Stimulated activated CD4-positive, alpha-beta T cell treated with anti-CD3 and anti-CD28 coated beads, Interleukin-1b, Interleukin-23, amount 100 ng/mL, for 48 hours (primary cell): ENCODE measurements around the gene POLR1G.
A peak's percentile ranks its signal among the peaks of the same experiment; 100 is the strongest.

ENCODE experiments used
- DNase-seq: peaks from one replicate; pipeline ENCODE4 v3.0.0-alpha.2; 2020

Gene POLR1G

DNA sequence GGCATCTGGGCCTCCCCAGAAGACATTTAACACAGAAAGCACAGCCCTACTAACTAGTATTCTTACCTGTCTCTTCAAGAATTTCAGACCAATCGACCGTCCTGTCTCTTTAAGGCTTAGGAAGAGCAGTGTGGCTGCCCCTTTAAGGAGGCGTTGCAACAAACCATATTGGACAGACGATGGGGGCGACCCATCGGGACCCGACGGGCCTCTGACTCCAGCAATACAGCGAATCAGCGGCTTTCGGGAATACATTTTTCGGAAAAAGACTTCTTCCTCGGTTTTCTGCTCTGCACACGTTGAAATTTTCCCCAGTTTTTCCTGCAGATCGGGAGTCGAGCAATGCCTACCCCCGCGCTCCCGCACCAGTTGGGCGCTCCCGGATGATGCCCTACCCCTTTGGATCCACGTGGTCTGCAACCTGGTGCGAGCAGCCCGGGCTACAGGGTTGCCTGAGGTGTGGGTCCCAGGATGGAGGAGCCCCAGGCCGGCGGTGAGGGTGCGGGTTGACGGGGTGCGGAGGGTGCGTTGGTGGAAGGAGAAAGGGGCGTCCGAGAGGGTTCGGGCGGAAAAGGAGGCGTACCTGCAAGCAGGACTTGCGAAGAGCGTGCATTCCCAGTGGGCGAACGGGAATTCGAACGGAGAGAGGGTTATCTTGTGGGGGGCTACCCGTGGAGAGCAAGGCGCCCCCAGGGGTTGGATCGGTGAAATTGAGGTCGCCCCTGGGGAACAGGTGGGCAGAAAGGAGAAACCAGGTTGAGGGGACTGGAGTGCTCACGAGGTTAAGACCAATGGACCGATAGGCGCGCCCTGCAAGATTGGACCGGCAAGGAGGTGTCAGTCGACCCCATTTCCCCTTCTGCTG is at the start of gene POLR1G:
POLR1G (plus strand) TSS at position 419 of the 865 bp plus-strand sequence; CDS start at position 472, 53 bp downstream.
- DNase-seq = peak; percentile 84

DNA sequence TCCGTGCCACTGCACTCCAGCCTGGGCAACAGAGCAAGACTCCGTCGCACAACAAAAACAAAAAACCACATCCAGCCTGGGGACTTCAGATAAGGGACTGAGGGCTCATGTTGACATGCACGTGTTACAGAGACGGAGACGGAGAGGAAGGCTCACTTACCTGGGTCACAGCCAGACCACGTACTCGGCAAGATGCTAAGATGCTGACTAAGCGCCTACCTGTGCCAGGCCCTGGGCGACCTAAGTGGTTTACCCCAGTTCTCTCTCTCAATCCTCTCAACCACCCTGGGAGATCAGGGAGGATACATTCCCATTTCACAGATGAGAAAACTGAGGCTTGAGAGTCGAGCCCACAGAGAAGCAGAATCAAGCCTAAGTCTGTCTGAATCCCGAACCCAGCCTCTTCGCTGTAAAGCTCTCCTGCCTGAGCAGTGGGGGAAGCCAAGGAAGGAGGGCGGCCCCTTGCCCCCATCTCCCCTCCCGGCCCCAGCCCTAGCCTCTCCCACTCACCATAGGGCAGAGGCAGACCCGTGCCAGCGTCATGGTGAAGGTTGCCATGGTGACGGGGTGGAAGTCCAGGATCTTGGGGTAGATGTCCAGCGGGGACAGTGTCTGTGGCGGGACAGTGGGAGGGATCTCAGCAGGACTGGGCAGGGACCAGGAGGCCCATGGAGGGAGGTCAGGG is 49.5 kb upstream of the POLR1G start:
- no peak for DNase-seq

- DNase-seq = no peak
These were observed 49.0 kb upstream of the POLR1G start for GRCh38 chr19:45357445-45357783.

DNA sequence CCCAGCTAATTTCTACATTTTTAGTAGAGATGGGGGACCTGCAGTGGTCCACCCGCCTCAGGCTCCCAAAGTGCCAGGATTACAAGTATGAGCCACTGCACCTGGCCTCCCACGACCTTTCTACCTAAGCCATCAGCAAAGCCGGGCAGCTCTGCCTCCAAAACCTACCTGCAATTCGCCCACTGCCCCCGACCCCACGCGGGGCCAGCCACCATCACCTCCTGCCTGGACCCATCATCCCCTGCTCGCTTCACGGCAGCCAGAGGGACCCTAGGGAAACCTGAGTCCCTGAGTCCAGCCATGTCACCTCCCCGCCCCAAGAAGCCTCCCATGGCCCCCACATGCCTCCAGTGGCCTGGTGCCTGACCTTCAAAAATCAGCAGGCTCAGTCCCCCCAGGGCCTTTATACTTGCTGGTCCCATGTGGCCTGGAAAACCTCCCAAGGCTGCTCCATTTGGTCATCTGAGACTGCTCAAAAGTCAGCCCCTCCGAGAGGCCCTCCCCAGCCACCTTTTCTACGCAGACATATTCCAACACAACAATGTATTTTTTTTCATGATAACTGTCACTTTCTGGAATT is 48.1 kb upstream of the POLR1G start:
- no peak for DNase-seq

DNA sequence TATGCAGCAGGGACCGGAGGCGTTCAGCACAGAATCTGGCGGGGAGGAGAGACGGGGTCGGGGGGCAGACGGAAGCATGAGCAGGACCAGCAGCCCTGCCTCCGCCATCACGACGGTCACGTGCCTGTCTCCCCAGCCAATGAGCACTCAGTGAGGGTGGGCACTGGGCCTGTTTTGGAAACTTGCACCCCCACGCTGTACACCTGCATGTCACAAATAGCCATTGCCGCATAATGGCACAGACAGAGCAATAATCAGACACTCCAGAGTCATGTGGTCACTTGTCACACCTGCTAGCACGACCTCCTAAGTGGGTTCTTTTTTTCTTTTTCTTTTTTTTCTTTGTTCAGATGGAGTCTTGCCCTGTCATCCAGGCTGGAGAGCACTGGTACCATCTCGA is 44.8 kb upstream of the POLR1G start:
- no peak for DNase-seq

GRCh38 chr19:45362291-45362690 is 44.2 kb upstream of the POLR1G start:
- no peak for DNase-seq

DNA sequence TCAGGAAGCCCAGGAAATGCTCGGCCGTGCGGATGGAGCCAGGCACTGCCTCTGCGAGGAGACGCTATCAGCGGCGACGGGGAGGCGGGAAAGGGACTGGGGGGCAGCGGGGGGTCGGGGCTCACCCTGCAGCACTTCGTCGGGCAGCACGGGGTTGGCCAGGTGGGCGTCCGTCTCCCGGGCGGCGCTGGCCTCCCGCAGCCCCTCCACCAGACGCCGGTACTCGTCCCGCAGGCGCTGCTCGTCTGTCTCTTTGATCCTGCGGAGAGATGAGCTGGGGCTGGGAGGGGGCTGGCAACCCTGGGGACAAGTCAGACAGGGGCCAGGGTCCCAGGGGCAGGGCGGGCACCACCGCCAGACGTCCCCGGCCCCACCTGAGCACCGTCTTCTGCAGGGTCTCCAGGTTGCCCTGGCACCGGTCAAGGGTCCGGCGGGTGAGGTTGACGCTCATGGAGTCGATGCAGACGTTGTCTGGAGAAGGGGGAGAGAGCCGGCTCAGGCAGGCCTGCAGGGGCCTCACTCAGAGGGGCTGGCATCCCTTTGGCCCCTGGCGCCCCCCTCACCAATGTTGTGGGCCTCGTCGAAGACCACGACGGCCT is 42.5 kb upstream of the POLR1G start:
- no peak for DNase-seq

DNA sequence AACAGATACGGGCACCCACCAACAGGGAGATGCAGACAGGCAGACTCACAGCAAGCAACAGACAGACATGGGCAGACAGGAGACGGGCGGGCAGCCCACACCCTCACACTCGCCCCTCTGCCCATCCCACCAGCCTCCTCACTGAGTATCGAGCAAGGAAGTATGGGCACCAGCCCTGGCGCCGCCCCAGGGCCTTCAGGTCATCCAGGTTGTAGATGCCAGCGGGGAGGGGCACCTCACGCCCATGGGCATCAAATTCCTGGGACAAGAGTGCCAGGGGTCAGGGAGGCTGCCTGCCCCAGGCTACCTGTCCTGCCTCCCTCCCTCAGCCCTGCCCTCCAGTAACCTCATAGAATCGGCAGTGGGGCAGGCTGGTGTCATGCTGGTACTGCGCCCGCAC is 41.7 kb upstream of the POLR1G start:
- DNase-seq = no peak

GRCh38 chr19:45368127-45368526 is 38.3 kb upstream of the POLR1G start:
- no peak for DNase-seq

GRCh38 chr19:45368737-45369340 is 37.6 kb upstream of the POLR1G start:
- DNase-seq = no peak

GRCh38 chr19:45370410-45371204 is 35.8 kb upstream of the POLR1G start, which contains the start of gene ERCC2:
ERCC2 (minus strand) TSS chr19:45370573; CDS start chr19:45370540, 33 bp downstream.
- DNase-seq = peak; percentile 100

GRCh38 chr19:45376045-45376724 is 30.3 kb upstream of the POLR1G start:
- no peak for DNase-seq

- no peak for DNase-seq
These were observed 26.3 kb upstream of the POLR1G start for GRCh38 chr19:45380107-45380506.

DNA sequence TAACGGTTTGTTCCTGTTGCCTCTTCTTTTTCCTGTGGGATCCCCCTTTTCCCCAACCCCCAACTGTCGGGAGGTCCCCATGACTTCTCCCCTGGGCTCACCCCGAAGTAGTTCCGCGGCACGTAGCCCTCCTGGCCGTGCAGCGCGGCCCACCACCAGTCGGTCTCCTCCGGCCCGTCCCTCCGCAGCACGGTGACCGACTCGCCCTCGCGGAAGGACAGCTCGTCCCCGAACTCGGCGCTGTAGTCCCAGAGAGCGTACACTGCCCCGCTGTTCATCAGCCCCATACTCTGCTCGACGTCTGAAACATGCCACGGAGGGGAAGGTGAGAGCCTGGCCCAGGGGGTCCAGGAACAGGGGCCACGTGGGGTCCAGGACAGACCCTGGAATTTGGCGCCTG is 24.0 kb upstream of the POLR1G start:
- no peak for DNase-seq

DNA sequence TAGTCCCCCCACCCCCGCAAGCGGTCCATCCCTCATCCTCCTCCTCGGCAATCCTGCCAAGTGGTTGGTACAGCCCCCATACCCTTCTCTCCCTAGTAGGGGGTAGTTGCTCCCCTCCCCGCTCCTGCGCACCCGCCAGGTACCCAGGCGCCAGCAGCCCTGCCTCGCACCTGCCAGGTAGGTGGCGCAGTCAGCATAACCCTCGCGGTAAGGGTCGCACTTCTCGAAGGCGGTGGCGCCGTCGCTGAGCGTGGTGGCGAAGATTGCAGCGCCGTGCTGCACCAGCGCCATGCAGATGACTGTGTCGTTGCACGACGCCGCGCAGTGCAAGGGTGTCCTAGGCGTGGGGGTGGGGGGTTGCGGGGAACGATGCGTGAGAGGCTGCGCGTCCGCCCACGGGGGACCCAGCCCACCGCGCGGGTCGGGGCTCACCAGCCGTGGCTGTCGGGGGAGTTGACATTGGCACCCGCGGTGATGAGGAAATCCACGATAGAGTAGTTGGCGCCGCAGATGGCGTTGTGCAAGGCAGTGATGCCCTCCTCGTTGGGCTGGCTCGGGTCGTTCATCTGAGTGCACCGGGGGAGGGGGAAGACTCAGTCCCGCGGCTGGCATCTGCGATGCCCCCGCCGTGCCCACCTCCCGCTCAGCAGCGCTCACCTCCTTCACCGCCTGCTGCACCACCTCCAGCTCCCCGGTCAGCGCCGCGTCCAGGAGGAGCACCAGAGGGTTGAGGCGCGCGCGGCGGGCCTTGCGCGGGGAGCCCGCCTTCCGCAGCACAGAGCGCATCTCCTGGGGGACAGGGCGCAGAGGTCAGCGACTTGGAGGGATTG is 20.8 kb upstream of the POLR1G start:
- no peak for DNase-seq

DNA sequence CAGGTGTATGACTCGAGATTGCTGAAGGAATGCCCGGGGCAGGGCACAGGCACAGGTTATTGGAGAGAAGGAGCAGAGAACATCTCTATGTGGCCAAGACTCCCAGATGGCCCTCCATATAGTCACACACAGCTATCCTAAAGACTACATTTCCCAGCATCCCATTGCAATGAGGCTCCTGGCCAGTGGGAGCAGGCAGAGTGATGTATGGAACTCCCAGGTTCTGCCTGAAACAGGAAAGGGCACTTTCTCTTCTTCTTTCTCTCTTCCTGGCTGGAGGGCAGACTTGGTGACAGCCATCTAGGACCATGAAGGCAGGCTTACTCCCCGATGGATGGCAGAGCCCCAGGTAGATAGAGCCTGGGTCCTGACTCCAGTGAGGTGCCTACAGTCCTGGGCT is 15.1 kb upstream of the POLR1G start:
- DNase-seq = no peak

GRCh38 chr19:45391871-45392665 is 14.4 kb upstream of the POLR1G start:
- no peak for DNase-seq

DNA sequence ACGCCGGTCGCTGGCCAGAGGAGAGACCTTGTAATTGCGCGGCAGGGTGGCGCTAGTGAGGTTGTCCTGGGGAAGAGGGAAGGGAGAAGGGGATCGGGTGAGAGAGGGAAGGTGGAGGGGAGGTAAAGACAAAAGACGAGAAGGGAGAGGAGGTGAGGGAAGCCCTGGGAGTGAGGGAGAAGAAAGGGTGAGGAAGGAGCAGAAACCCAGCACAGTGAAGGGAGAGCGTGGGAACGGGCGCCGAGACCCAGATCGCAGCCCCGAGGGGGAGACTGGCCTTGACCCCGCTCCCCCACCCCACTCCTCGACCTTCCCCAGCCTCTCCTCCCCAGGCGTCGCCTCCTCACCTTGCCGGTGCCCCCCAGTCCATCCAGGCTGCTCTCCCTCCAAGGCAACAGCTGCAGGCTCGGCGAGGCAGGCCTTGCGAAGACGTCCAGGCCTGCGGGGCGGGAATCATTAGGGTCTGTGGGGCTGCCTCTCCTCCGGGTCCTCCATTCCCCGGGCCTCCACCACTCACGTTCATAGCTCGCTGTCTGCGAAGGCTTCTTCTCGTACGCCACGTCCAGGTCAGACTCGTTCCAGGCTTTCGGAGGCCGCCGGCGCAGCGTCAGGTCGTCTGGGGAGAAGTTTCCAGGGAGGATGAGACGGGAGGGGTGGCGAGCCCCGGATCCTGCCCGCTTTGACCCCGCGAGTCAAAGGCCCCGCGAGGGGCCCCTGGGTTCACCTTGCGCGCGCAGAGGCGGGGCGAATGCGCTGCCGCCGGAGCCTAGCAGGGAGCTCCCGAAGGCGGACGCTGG is 10.4 kb upstream of the POLR1G start:
- DNase-seq = no peak

DNA sequence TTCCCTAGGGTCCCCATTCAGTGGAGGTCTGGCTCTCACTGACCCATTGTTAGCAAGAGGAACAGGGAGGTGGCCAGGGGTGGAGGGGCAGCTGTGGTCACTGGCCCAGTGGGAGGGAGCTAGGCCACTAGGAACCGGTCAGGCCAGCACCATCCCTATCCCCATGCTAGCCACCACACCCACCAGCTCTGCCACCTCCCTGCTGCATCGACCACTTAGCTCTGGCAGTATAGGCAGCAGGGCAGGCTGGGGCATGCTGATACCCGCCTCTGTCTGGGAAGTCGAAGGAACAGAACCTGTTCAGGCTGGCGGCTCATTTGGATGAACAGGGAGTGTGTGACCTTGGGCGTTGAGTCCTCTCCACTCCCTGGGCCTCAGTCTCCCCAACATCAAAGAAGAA is 6.3 kb upstream of the POLR1G start:
- no peak for DNase-seq
